ENCODE results near the gene FCSK. TPM values are rescaled to one million over a fixed set of nuclear protein-coding genes. Genes with fewer than 3 reads are reported as not detected.

Gene FCSK
- total RNA-seq, 1 experiment from 2014 or later: 25.5 TPM

GRCh38 chr16:70490261-70490660 is 35.9 kb downstream of the FCSK start:
- Mint-ChIP-seq H3K36me3 (ENCODE audit: insufficient read depth, unreplicated experiment) (peaks cover 46% of the 10 kb centered on the region), H3K27ac (ENCODE audit: unreplicated experiment) (no peak overlapping the region), H3K9me3 (ENCODE audit: unreplicated experiment) (no peaks in the 10 kb centered on the region), H3K27me3 (ENCODE audit: insufficient read depth, unreplicated experiment) (no peaks in the 10 kb centered on the region), H3K4me1 (ENCODE audit: low read depth, unreplicated experiment) (no peaks in the 10 kb centered on the region), H3K4me3 (ENCODE audit: unreplicated experiment) (no peak overlapping the region)
- H3K9me3 ChIP-seq: no peaks in the 10 kb centered on the region
- no peak for TF ChIP-seq CTCF (IDR thresholded peaks at IDR 0.05; ENCODE audit: insufficient read depth in 1 of 2, low read depth in 1 of 2, low read length in 1 of 2, severe bottlenecking in 1 of 2, unreplicated experiment in 1 of 2)
- H3K4me1 ChIP-seq: no peaks in the 10 kb centered on the region
- no TSS peak for BruUV-seq (replicated peaks)
- no peak overlapping the region for H3K4me3 ChIP-seq (ENCODE audit: low read depth, low read length)
- POLR2A ChIA-PET: interaction anchor here (0.6 kb wide), 1 partner anchor 109 kb away, joined by 3 read pairs; no protein-coding TSS in a partner anchor
- CTCF ChIA-PET: no interaction called here
- peaks cover 2% of the 10 kb centered on the region for H3K36me3 ChIP-seq (ENCODE audit: control insufficient read depth, insufficient read depth, low read length)
- DNase-seq: no peak
- intact Hi-C loops (cut with micrococcal nuclease; ENCODE audit: unreplicated experiment): no loop called here
- H3K27me3 ChIP-seq (replicated peaks; ENCODE audit: control insufficient read depth, insufficient read depth, low read length): no peaks in the 10 kb centered on the region

- Histone ChIP-seq H3K9me3 (no peaks in the 10 kb centered on the region), H3K4me3 (ENCODE audit: low read depth, low read length) (no peak overlapping the region), H3K4me1 (no peaks in the 10 kb centered on the region), H3K27me3 (replicated peaks; ENCODE audit: control insufficient read depth, insufficient read depth, low read length) (no peaks in the 10 kb centered on the region), H3K36me3 (ENCODE audit: control insufficient read depth, insufficient read depth, low read length) (peaks cover 10% of the 10 kb centered on the region)
- Mint-ChIP-seq H3K27ac (ENCODE audit: unreplicated experiment) (no peak overlapping the region), H3K4me1 (ENCODE audit: low read depth, unreplicated experiment) (no peaks in the 10 kb centered on the region), H3K27me3 (ENCODE audit: insufficient read depth, unreplicated experiment) (no peaks in the 10 kb centered on the region), H3K9me3 (ENCODE audit: unreplicated experiment) (no peaks in the 10 kb centered on the region), H3K4me3 (ENCODE audit: unreplicated experiment) (no peak overlapping the region), H3K36me3 (ENCODE audit: insufficient read depth, unreplicated experiment) (peaks cover 38% of the 10 kb centered on the region)
- no TSS peak for BruUV-seq (replicated peaks)
- DNase-seq: no peak
- CTCF ChIA-PET: no interaction called here
- no peak for TF ChIP-seq CTCF (IDR thresholded peaks at IDR 0.05; ENCODE audit: insufficient read depth in 1 of 2, low read depth in 1 of 2, low read length in 1 of 2, severe bottlenecking in 1 of 2, unreplicated experiment in 1 of 2)
- intact Hi-C loops (cut with micrococcal nuclease; ENCODE audit: unreplicated experiment): no loop called here
- POLR2A ChIA-PET: no interaction called here
Observed at GRCh38 chr16:70493802-70494201, 39.4 kb downstream of the FCSK start.

GRCh38 chr16:70494202-70494770 is 39.9 kb downstream of the FCSK start:
- CTCF ChIA-PET: no interaction called here
- Histone ChIP-seq H3K4me1 (no peaks in the 10 kb centered on the region), H3K27me3 (replicated peaks; ENCODE audit: control insufficient read depth, insufficient read depth, low read length) (no peaks in the 10 kb centered on the region), H3K36me3 (ENCODE audit: control insufficient read depth, insufficient read depth, low read length) (peaks cover 10% of the 10 kb centered on the region), H3K9me3 (no peaks in the 10 kb centered on the region), H3K4me3 (ENCODE audit: low read depth, low read length) (no peak overlapping the region)
- Mint-ChIP-seq H3K4me3 (ENCODE audit: unreplicated experiment) (no peak overlapping the region), H3K4me1 (ENCODE audit: low read depth, unreplicated experiment) (no peaks in the 10 kb centered on the region), H3K27me3 (ENCODE audit: insufficient read depth, unreplicated experiment) (no peaks in the 10 kb centered on the region), H3K27ac (ENCODE audit: unreplicated experiment) (no peak overlapping the region), H3K9me3 (ENCODE audit: unreplicated experiment) (no peaks in the 10 kb centered on the region), H3K36me3 (ENCODE audit: insufficient read depth, unreplicated experiment) (peaks cover 36% of the 10 kb centered on the region)
- TF ChIP-seq CTCF (IDR thresholded peaks at IDR 0.05; ENCODE audit: insufficient read depth in 1 of 2, low read depth in 1 of 2, low read length in 1 of 2, severe bottlenecking in 1 of 2, unreplicated experiment in 1 of 2): no peak
- DNase-seq: no peak
- BruUV-seq (replicated peaks): no TSS peak
- intact Hi-C loops (cut with micrococcal nuclease; ENCODE audit: unreplicated experiment): no loop called here
- POLR2A ChIA-PET: no interaction called here
